HepG2 (cell line): ENCODE results near the gene NCBP2. TPM values are rescaled to one million over a fixed set of nuclear protein-coding genes. Genes with fewer than 3 reads are reported as not detected.

ENCODE experiments used
- ATAC-seq: fragments of 200-7000 bp; cut with Tn5 transposase; 3 replicates; pipeline ENCODE4 v1.9.1; 2020; ENCODE audit warnings: mild to moderate bottlenecking, moderate library complexity
- BruUV-seq: library from RNA; stranded (reverse); fragments of 400-500 nt; replicated peaks from 2 replicates; lab custom pipeline; 2021; lab: Mats Ljungman, UMichigan
- CTCF ChIA-PET: fragments of 300-600 bp; formaldehyde crosslinking; extraction: SDS; loops from one replicate; lab custom pipeline; 2021; ENCODE audit warnings: low total read pairs, inconsistent platforms, low intra/inter-chr PET ratio; lab: Yijun Ruan, JAX
- POLR2A ChIA-PET: fragments of 350-600 bp; sonication (Branson Sonifier 250); formaldehyde crosslinking; loops from one replicate; lab custom pipeline; 2020; ENCODE audit warnings: antibody characterized with exemption, inconsistent platforms; lab: Yijun Ruan, JAX
- DNase-seq: peaks from one replicate; pipeline ENCODE4 v3.0.0-alpha.2; 2015; ENCODE audit warnings: low spot score
- FAIRE-seq: peaks from 3 replicates; lab custom pipeline; 2011; peaks lifted over from hg19 to GRCh38; lab: Jason Lieb, UNC
- H2AFZ ChIP-seq: one replicate; pipeline ENCODE4 v1.6.1; 2011; ENCODE audit warnings: low read length, inconsistent platforms
- H3K27ac ChIP-seq: fragments of 300-600 bp; 3 replicates; pipeline ENCODE4 v1.8.0; 2011; ENCODE audit warnings: mixed run types, mild to moderate bottlenecking, mixed read lengths, low read length, inconsistent platforms; ENCODE audit not compliant: insufficient read depth; ENCODE audit errors: extremely low read length
- H3K27me3 ChIP-seq, 2 experiments: fragments of 200-600 bp in 1 of 2; 2 replicates in 1 of 2; 3 replicates in 1 of 2; pipeline versions ENCODE4 v1.6.0 to v1.8.0; 2011; ENCODE audit warnings: low read length in 2 of 2, mild to moderate bottlenecking in 2 of 2, moderate library complexity in 2 of 2, inconsistent platforms in 1 of 2; ENCODE audit not compliant: insufficient read depth in 2 of 2, control insufficient read depth in 1 of 2
- H3K36me3 ChIP-seq, 2 experiments: fragments of 200-600 bp in 1 of 2; replicated peaks in 1 of 2; 2 replicates in 1 of 2; 3 replicates in 1 of 2; pipeline versions ENCODE4 v1.5.1 to v1.8.0; 2011; ENCODE audit warnings: low read length in 2 of 2, inconsistent platforms in 1 of 2; ENCODE audit not compliant: insufficient read depth in 2 of 2, control insufficient read depth in 1 of 2
- H3K4me1 ChIP-seq: 2 replicates; pipeline ENCODE4 v1.5.1; 2012; ENCODE audit warnings: low read length, inconsistent platforms; ENCODE audit not compliant: insufficient read depth
- H3K4me2 ChIP-seq: 2 replicates; pipeline ENCODE4 v1.6.0; 2011; ENCODE audit warnings: low read depth, low read length, inconsistent platforms
- H3K4me3 ChIP-seq, 3 experiments: fragments of 200-600 bp in 1 of 3; sonication (generic), shearing (Covaris generic) in 1 of 3; replicated peaks in 1 of 3; 2 replicates each; pipeline ENCODE4 v1.5.1; 2011 to 2016; ENCODE audit warnings: low read length in 3 of 3, inconsistent platforms in 2 of 3, low read depth in 2 of 3, mild to moderate bottlenecking in 2 of 3, control low read depth in 1 of 3, mixed read lengths in 1 of 3; ENCODE audit not compliant: insufficient read depth in 1 of 3
- H3K79me2 ChIP-seq: one replicate; pipeline ENCODE4 v1.6.1; 2011; ENCODE audit warnings: low read length, inconsistent platforms; ENCODE audit not compliant: insufficient read depth
- H3K9ac ChIP-seq: 2 replicates; pipeline ENCODE4 v1.6.0; 2011; ENCODE audit warnings: mild to moderate bottlenecking, low read depth, low read length, inconsistent platforms; ENCODE audit not compliant: insufficient read depth
- H3K9me3 ChIP-seq: 2 replicates; pipeline ENCODE4 v1.5.1; 2012; ENCODE audit warnings: mild to moderate bottlenecking, low read length
- H4K20me1 ChIP-seq: 2 replicates; pipeline ENCODE4 v1.6.0; 2011; ENCODE audit warnings: inconsistent platforms, mild to moderate bottlenecking, low read length, moderate library complexity; ENCODE audit not compliant: insufficient read depth
- AKAP8 ChIP-seq: sonication (generic); formaldehyde crosslinking; IDR thresholded peaks from 2 replicates; pipeline ENCODE4 v1.5.1; 2020; ENCODE audit warnings: mild to moderate bottlenecking, missing genetic modification reagents
- GATAD2A ChIP-seq: IDR thresholded peaks from 2 replicates; pipeline ENCODE4 v1.6.1; 2016
- HNF4G ChIP-seq, 2 experiments: sonication (generic) in 1 of 2; formaldehyde crosslinking in 1 of 2; IDR thresholded peaks; 2 replicates each; pipeline versions ENCODE4 v1.4.0 to v1.6.1; 2011 to 2020; ENCODE audit warnings: borderline replicate concordance in 2 of 2, low read depth in 2 of 2, mild to moderate bottlenecking in 2 of 2, low read length in 1 of 2, missing genetic modification reagents in 1 of 2, moderate library complexity in 1 of 2
- HOXA9 ChIP-seq: sonication (generic); formaldehyde crosslinking; IDR thresholded peaks from 2 replicates; pipeline ENCODE4 v1.8.1; 2022; ENCODE audit warnings: missing genetic modification reagents, mild to moderate bottlenecking, moderate library complexity, borderline replicate concordance
- MAFF ChIP-seq: IDR thresholded peaks from 2 replicates; pipeline ENCODE4 v1.6.1; 2011; ENCODE audit warnings: low read depth, low read length, improper control_type of control experiment
- NCOA5 ChIP-seq: sonication (generic); formaldehyde crosslinking; IDR thresholded peaks from 2 replicates; pipeline ENCODE4 v1.4.0; 2020; ENCODE audit warnings: missing genetic modification reagents
- TP53 ChIP-seq: sonication (generic); formaldehyde crosslinking; conservative IDR thresholded peaks from 2 replicates; pipeline ENCODE4 v1.4.0; 2020; ENCODE audit warnings: missing genetic modification reagents
- ZFP36 ChIP-seq: fragments of 150-350 bp; IDR thresholded peaks from 2 replicates; pipeline ENCODE4 v1.6.1; 2018; ENCODE audit warnings: borderline replicate concordance, low read length, low read depth; ENCODE audit not compliant: partially characterized antibody
- ZNF263 ChIP-seq: sonication (generic); formaldehyde crosslinking; IDR thresholded peaks from 2 replicates; pipeline ENCODE4 v1.4.0; 2020; ENCODE audit warnings: missing genetic modification reagents
- ZNF432 ChIP-seq: sonication (generic); formaldehyde crosslinking; IDR thresholded peaks from 2 replicates; pipeline ENCODE4 v1.5.0; 2020; ENCODE audit warnings: missing genetic modification reagents, mild to moderate bottlenecking, borderline replicate concordance
- ZNF513 ChIP-seq: sonication (generic); formaldehyde crosslinking; conservative IDR thresholded peaks from 2 replicates; pipeline ENCODE4 v1.5.0; 2020; ENCODE audit warnings: missing genetic modification reagents
- ZNF710 ChIP-seq: sonication (generic); formaldehyde crosslinking; IDR thresholded peaks from 2 replicates; pipeline ENCODE4 v1.5.0; 2020; ENCODE audit warnings: mild to moderate bottlenecking, missing genetic modification reagents, borderline replicate concordance
- ZNF75D ChIP-seq: sonication (generic); formaldehyde crosslinking; IDR thresholded peaks from 2 replicates; pipeline ENCODE4 v1.8.1; 2023; ENCODE audit warnings: missing genetic modification reagents, mild to moderate bottlenecking, borderline replicate concordance
- WGBS: methylation state at CpG from one replicate; pipeline ENCODE4 v1.1.6; 2017; ENCODE audit warnings: low lambda C conversion rate; 5-methylcytosine and 5-hydroxymethylcytosine counted together
- in situ Hi-C: cut with HindIII; loops from 2 replicates; pipeline ENCODE4 v1.10.0; 2017; ENCODE audit warnings: low pct_unique_long_range_greater_than_20kb; ENCODE audit not compliant: extremely low pct_ligation_motif_present
- intact Hi-C: fragments of 100-400 bp; cut with micrococcal nuclease; formaldehyde crosslinking; loops from one replicate; pipeline ENCODE4 v1.10.0; 2022; ENCODE audit not compliant: unreplicated experiment
- polyA plus RNA-seq, 8 experiments: library from polyadenylated mRNA; depleted of rRNA in 3 of 8; stranded (reverse) in 7 of 8; unstranded in 1 of 8; fragments of >200 nt; fragmentation: Illumina TruSeq in 4 of 8; extraction: Trizol in 4 of 8; gene quantifications; 2 replicates each; pipeline versions ENCODE4 v1.2.1 to v1.2.3, GENCODE V29; 2011 to 2016; ENCODE audit warnings: low read depth in 4 of 8, missing spikeins in 1 of 8, mixed read lengths in 1 of 8; ENCODE audit not compliant: insufficient read depth in 1 of 8
- total RNA-seq, 5 experiments: library from RNA; depleted of rRNA; stranded (reverse); fragments of >200 nt; fragmentation: Illumina TruSeq; extraction: Trizol; gene quantifications; 2 replicates each; pipeline ENCODE4 v1.2.3, GENCODE V29; 2016; ENCODE audit warnings: low read depth in 1 of 5
- TF ChIP-seq, protein P1 (sequence below): sonication (generic); formaldehyde crosslinking; IDR thresholded peaks from 2 replicates; pipeline ENCODE4 v1.8.0; 2022; ENCODE audit warnings: missing genetic modification reagents, mild to moderate bottlenecking, inconsistent platforms, borderline replicate concordance

The NCBP2 gene
- total and polyA plus RNA-seq, 2 of the 13 experiments (the other 11 are each of a cell fraction or from before 2014, with no cell fraction given), result 58.7 to 95.5 TPM

- peak; percentile 75 for TF ChIP-seq HNF4G (IDR thresholded peaks at IDR 0.05; ENCODE audit: borderline replicate concordance, low read depth, low read length)
- TF ChIP-seq HNF4G (CRISPR knock-in tag; IDR thresholded peaks at IDR 0.05; ENCODE audit: borderline replicate concordance, low read depth), result peak; percentile 27; the same call in 1 of the 2 replicates
- no peak for TF ChIP-seq ZFP36
Measured at GRCh38 chr3:196990601-196991007, 48.3 kb upstream of the NCBP2 start (continued).

DNA sequence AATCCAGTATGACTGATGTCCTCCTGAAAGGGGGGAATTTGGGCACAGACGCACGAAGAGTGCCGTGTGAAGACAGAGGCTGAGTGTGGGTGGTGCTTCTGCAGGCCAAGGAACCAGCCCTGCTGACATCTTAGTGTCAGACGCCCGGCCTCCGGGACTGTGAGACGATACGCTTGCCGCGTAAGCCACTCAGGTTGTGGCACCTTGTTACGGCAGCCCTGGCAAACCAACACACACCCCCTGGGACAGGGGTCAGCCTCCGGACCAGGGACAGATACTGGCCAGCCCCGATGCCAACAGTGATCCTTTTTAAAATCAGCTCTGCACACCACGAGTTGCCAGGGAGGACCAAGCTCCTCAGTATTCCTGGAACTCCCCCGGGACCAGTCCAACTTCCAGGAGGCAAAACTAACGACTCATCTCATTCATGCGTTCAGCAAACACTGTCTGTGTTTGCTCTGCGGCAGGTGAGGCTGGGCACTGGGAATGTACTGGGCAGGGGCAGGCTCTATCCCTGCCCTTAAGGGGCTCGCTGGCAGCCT, 47.5 kb upstream of the NCBP2 start:
- peak; percentile 50 for ATAC-seq
- H3K9ac ChIP-seq, result no peak overlapping the region; the same call in 1 of the 2 replicates
- H3K27me3 ChIP-seq, result no peaks in the 10 kb centered on the region
- ChIA-PET POLR2A (interaction anchor here (1.6 kb wide), 1 partner anchor 42 kb away, joined by 6 read pairs; no protein-coding TSS in a partner anchor), CTCF (no interaction called here)
- intact Hi-C loops (no loop called here), in situ Hi-C loops (loop anchor here (25.0 kb wide), 1 partner anchor 523 kb away; no protein-coding TSS in a partner anchor)
- 35% methylated on average over 18 of the region's 19 CpGs for WGBS
- no TSS peak for BruUV-seq
- peaks cover 78% of the 10 kb centered on the region for H3K4me1 ChIP-seq
- no peaks in the 10 kb centered on the region for H3K79me2 ChIP-seq
- H3K27ac ChIP-seq, result peak overlapping the region; percentile 10
- peak; percentile 57 for FAIRE-seq
- no peaks in the 10 kb centered on the region for H4K20me1 ChIP-seq
- DNase-seq, result peak; percentile 42
- no peaks in the 10 kb centered on the region for H3K36me3 ChIP-seq
- no peak overlapping the region for H2AFZ ChIP-seq
- peak overlapping the region; percentile 87 for H3K4me2 ChIP-seq
- H3K9me3 ChIP-seq, result no peaks in the 10 kb centered on the region
- peak overlapping the region in 2 of 3 experiments; percentile 21 to 57; a peak in 4 of 6 replicates for H3K4me3 ChIP-seq
- no peak for TF ChIP-seq ZNF513 (CRISPR knock-in tag)
- TF ChIP-seq HOXA9 (CRISPR knock-in tag), result no peak
- no peak for TF ChIP-seq ZNF432
- no peak for TF ChIP-seq AKAP8
- peak; percentile 56; the same call in 1 of the 2 replicates for TF ChIP-seq GATAD2A (CRISPR knock-in tag)
- TF ChIP-seq TP53, result no peak
- TF ChIP-seq, protein P1, sequence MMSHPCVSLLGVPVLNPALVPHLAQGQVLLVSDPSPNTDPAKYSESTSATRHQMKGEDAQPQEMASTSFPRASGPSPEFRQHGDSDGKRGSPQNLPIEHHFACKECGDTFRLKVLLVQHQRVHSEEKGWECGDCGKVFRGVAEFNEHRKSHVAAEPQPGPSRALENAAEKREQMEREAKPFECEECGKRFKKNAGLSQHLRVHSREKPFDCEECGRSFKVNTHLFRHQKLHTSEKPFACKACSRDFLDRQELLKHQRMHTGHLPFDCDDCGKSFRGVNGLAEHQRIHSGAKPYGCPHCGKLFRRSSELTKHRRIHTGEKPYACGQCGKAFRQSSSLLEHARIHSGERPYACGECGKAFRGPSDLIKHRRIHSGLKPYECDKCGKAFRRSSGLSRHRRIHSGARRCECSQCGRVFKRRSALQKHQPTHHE, result no peak
- no peak for TF ChIP-seq NCOA5 (CRISPR knock-in tag)
- TF ChIP-seq ZNF710 (CRISPR knock-in tag), result peak; percentile 94
- TF ChIP-seq MAFF, result no peak
- peak; percentile 20; the same call in 1 of the 2 replicates for TF ChIP-seq ZNF263 (CRISPR knock-in tag)
- TF ChIP-seq ZNF75D (CRISPR knock-in tag), result no peak
